AG04450 (cell line): Measurements from ENCODE around the gene P4HTM. TPM values are rescaled to one million over a fixed set of nuclear protein-coding genes. Genes with fewer than 3 reads are reported as not detected.
A peak's percentile ranks its signal among the peaks of the same experiment; 100 is the strongest.

Experiments
- CTCF ChIA-PET: fragments of 300-600, 350-600 bp; formaldehyde crosslinking; extraction: SDS; loops from one replicate; lab custom pipeline; 2022; ENCODE audit warnings: antibody characterized with exemption, inconsistent platforms; lab: Charles Lee
- POLR2A ChIA-PET: fragments of 350-600 bp; formaldehyde crosslinking; extraction: SDS; loops from one replicate; lab custom pipeline; 2021; ENCODE audit warnings: antibody characterized with exemption, inconsistent platforms; lab: Yijun Ruan, JAX
- DNase-seq: peaks from one replicate; pipeline ENCODE4 v3.0.0-alpha.2; 2011; ENCODE audit warnings: low read depth, low spot score
- H3K27ac ChIP-seq: one replicate; pipeline ENCODE4 v1.5.1; 2012; ENCODE audit warnings: low read depth, low read length, control low read depth
- H3K27me3 ChIP-seq: one replicate; pipeline ENCODE4 v1.6.0; 2012; ENCODE audit warnings: low read length; ENCODE audit not compliant: control insufficient read depth, insufficient read depth
- H3K4me3 ChIP-seq: 2 replicates; pipeline ENCODE4 v1.5.1; 2011; ENCODE audit warnings: mild to moderate bottlenecking, low read depth, low read length, control low read depth
- H3K9me3 ChIP-seq: 2 replicates; pipeline ENCODE4 v1.5.1; 2012; ENCODE audit warnings: low read length; ENCODE audit not compliant: control insufficient read depth, insufficient read depth
- polyA plus RNA-seq: library from polyadenylated mRNA; depleted of rRNA; stranded (reverse); fragments of >200 nt; gene quantifications from 2 replicates; pipeline ENCODE4 v1.2.3, GENCODE V29; 2011
- TF ChIP-seq, protein P1 (sequence below): IDR thresholded peaks from 2 replicates; pipeline ENCODE4 v1.5.1; 2011; ENCODE audit warnings: low read depth, low read length, control low read depth, inconsistent platforms

P4HTM gene
- polyA plus RNA-seq, 1 experiment = 18.2 TPM

DNA sequence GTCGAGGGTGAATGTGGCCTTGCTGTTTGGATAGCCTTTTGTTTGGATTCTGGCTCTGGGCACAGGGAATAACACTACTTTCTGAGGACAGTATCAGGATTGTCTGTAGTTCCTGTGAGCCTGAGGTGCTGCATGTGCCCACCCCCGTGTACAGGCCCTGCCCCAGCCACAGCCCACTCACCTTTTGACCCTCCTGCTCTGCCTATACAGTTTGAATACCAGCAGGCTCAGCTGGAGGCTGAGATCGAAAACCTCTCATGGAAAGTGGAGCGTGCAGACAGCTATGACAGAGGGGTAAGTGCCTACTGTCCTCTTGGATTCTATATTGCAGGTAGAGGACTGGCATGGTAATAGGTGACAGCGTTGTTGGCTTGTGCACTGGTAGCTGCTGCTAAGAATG is 7.4 kb upstream of the P4HTM start:
- no peak for DNase-seq
- Histone ChIP-seq H3K9me3 (no peaks in the 10 kb centered on the region), H3K4me3 (no peak overlapping the region), H3K27me3 (no peaks in the 10 kb centered on the region), H3K27ac (no peak overlapping the region)
- ChIA-PET POLR2A (no interaction called here), CTCF (no interaction called here)
- TF ChIP-seq, protein P1, sequence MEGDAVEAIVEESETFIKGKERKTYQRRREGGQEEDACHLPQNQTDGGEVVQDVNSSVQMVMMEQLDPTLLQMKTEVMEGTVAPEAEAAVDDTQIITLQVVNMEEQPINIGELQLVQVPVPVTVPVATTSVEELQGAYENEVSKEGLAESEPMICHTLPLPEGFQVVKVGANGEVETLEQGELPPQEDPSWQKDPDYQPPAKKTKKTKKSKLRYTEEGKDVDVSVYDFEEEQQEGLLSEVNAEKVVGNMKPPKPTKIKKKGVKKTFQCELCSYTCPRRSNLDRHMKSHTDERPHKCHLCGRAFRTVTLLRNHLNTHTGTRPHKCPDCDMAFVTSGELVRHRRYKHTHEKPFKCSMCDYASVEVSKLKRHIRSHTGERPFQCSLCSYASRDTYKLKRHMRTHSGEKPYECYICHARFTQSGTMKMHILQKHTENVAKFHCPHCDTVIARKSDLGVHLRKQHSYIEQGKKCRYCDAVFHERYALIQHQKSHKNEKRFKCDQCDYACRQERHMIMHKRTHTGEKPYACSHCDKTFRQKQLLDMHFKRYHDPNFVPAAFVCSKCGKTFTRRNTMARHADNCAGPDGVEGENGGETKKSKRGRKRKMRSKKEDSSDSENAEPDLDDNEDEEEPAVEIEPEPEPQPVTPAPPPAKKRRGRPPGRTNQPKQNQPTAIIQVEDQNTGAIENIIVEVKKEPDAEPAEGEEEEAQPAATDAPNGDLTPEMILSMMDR = no peak

DNA sequence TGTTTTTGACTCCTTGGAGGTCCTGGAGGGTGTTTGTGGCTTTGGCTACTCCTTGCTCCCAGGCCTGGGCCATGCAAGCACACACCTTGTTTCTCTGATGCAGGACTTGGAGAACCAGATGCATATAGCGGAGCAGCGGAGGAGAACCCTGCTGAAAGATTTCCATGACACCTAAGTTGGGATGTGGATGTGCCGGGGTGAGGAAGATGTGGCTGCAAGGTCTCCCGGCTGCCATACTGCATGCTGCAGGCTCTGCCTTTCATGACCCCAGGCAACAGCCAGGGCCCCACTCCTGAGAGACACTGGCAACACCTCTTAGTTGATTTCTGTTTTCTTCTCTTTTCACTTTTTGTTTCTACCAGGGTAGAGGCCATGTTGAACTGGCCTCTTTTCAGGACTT is 6.9 kb upstream of the P4HTM start:
- ChIA-PET CTCF (no interaction called here), POLR2A (no interaction called here)
- Histone ChIP-seq H3K27ac (no peak overlapping the region), H3K9me3 (no peaks in the 10 kb centered on the region), H3K4me3 (no peak overlapping the region), H3K27me3 (no peaks in the 10 kb centered on the region)
- DNase-seq = no peak
- TF ChIP-seq, protein P1 = no peak

DNA sequence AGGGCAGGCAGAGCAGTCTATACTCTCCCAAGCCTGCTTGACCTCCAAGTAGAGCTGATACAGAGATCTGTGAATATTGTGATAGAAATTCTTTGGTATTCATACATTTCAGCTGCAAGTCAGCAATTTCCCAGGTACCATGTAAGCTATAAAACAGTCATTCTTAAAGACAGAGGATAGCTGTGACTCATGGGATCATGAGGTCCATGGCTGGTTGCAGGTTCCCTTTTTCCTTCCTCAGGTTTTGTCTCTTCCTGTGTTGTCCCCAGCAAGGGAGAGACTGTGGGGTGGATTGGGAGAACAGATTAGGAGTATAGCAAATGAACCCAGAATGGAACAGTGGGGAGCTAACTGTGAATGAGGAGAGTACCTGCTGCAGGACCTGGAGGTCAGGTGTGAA is 5.4 kb upstream of the P4HTM start:
- ChIA-PET POLR2A (no interaction called here), CTCF (interaction anchor here (0.8 kb wide), 2 partner anchors 9 to 38 kb away, joined by 3 to 4 read pairs; partner anchors contain the start of gene NDUFAF3)
- H3K4me3 ChIP-seq = no peak overlapping the region
- H3K27ac ChIP-seq = no peak overlapping the region
- TF ChIP-seq, protein P1 = no peak
- no peak for DNase-seq
- H3K27me3 ChIP-seq = no peaks in the 10 kb centered on the region
- H3K9me3 ChIP-seq = no peaks in the 10 kb centered on the region

DNA sequence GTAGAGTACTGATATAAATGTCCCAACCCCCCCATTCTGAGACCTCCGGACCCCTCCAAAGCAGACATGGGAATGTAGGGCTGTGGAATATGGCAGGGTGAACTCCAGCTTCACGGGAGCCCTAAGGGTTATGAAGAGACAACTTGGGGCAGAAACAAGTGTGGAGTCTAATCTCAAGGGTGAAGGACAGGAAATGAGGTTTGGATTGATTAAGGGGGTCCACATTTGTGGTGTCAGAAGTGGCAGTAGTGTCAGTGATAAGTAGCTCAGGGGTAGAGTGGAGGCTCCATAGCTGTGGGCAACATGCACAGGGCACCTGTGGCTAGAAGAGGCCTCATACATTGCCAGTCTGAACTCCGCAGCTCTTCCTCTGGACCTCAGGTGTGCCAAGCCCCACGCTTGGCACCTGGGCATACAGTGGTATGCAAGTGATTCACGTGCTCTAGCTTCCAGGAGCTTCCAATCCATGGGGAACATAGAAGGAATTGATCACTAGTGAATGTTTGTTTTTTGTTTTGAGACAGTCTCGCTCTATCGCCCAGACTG is 4.1 kb upstream of the P4HTM start:
- TF ChIP-seq, protein P1 = no peak
- DNase-seq = no peak
- ChIA-PET CTCF (interaction anchor here (3.0 to 4.9 kb wide), 2 partner anchors 28 to 107 kb away, joined by 19 to 37 read pairs; partner anchors contain the start of gene QRICH1), POLR2A (no interaction called here)
- H3K27me3 ChIP-seq = no peaks in the 10 kb centered on the region
- H3K27ac ChIP-seq = no peak overlapping the region
- no peak overlapping the region for H3K4me3 ChIP-seq
- H3K9me3 ChIP-seq = no peaks in the 10 kb centered on the region

DNA sequence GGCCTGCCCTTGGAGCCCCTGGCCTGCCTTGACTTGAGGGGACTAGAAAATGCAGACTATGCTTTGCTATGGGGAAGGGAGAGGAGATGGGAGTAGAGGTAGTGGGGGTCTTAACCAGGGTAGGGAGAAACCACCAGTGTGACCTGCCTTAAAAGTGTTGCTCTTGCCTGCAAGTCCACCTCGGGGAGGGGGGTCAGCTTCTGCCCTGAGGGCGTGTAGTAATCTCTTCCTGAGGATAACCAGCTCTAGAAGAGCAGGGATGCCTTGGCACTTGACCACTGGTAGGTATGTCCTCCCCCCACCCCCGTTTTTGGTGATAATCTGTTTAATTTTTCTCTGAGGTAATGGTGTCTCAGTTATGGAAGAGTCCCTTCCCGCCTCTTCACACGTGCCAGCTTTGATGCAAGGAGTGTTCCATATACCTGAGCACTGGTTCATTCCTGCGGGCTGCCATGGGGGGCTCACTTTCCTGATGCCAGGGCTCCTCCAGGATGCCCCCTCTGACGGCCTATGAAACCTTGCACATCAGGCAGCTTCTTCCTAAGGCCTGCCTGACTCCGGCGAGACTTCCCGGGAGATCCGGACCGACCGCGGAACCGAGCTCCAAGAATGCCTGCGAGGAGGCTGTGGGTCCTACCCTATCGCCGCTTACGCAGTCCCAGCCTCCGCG is 780 bp upstream of the P4HTM start:
- TF ChIP-seq, protein P1 = no peak
- no peak for DNase-seq
- ChIA-PET POLR2A (interaction anchor here (0.7 to 3.9 kb wide), 10 partner anchors 17 to 104 kb away, joined by 3 to 70 read pairs (median 8); partner anchors contain the start of genes DALRD3, IMPDH2, NDUFAF3 and QRICH1), CTCF (interaction anchor here (0.6 to 4.9 kb wide), 12 partner anchors 11 to 460 kb away, joined by 3 to 37 read pairs (median 4); partner anchors contain the start of genes NDUFAF3, QRICH1 and WDR6)
- peak overlapping the region; percentile 80 for H3K4me3 ChIP-seq
- H3K27me3 ChIP-seq = no peaks in the 10 kb centered on the region
- no peaks in the 10 kb centered on the region for H3K9me3 ChIP-seq
- H3K27ac ChIP-seq = peak overlapping the region; percentile 99
